Heart left ventricle (tissue), 16 donors: ENCODE measurements around the gene ETV6. TPM values are rescaled to one million over a fixed set of nuclear protein-coding genes. Genes with fewer than 3 reads are reported as not detected.
A peak's percentile ranks its signal among the peaks of the same experiment; 100 is the strongest.

Experiments
- ATAC-seq, 4 donors: fragments of 200-7000 bp; cut with Tn5 transposase; one replicate each; pipeline ENCODE4 v1.9.1; 2020 to 2022; ENCODE audit warnings: moderate library complexity in 4 of 4, mild to moderate bottlenecking in 3 of 4, moderate number of reproducible peaks in 1 of 4
- DNase-seq, 5 donors: peaks; one replicate each; pipeline ENCODE4 v3.0.0-alpha.2; 2020
- H3K27ac ChIP-seq, 12 donors: fragments of 200-600 bp; sonication (generic) in 4 of 12; one replicate each; pipeline versions ENCODE4 v1.5.0 to v1.8.0; 2016 to 2022; ENCODE audit warnings: mild to moderate bottlenecking in 2 of 12
- H3K27me3 ChIP-seq, 9 donors: fragments of 200-600 bp; sonication (generic) in 2 of 9; one replicate each; pipeline versions ENCODE4 v1.5.1 to v1.8.0; 2016 to 2022; ENCODE audit warnings: mild to moderate bottlenecking in 3 of 9
- H3K36me3 ChIP-seq, 9 donors: fragments of 200-600 bp; sonication (generic) in 2 of 9; one replicate each; pipeline versions ENCODE4 v1.5.0 to v1.8.0; 2018 to 2022; ENCODE audit warnings: mild to moderate bottlenecking in 2 of 9
- H3K4me1 ChIP-seq, 12 donors: fragments of 200-600 bp; sonication (generic) in 4 of 12; one replicate each; pipeline versions ENCODE4 v1.5.0 to v1.8.0; 2016 to 2022; ENCODE audit warnings: mild to moderate bottlenecking in 3 of 12
- H3K4me3 ChIP-seq, 12 donors: fragments of 200-600 bp; sonication (generic) in 4 of 12; one replicate each; pipeline versions ENCODE4 v1.5.0 to v1.8.0; 2017 to 2022; ENCODE audit warnings: mild to moderate bottlenecking in 9 of 12, moderate library complexity in 4 of 12
- H3K9me3 ChIP-seq, 12 donors: fragments of 200-600 bp; sonication (generic) in 4 of 12; one replicate each; pipeline versions ENCODE4 v1.5.0 to v1.8.0; 2016 to 2022; ENCODE audit warnings: mild to moderate bottlenecking in 1 of 12
- POLR2A ChIP-seq, 2 donors: fragments of 450-650 bp; IDR thresholded peaks; one replicate each; pipeline ENCODE4 v1.6.1; 2017; ENCODE audit warnings: antibody characterized with exemption in 2 of 2, mild to moderate bottlenecking in 2 of 2, moderate library complexity in 2 of 2
- WGBS, 4 donors: extraction: QIAGEN DNeasy Blood & Tissue Kit in 2 of 4; methylation state at CpG; one replicate each; pipeline versions ENCODE4 v1.1.5 to v1.1.7; 2013 to 2018; 5-methylcytosine and 5-hydroxymethylcytosine counted together
- intact Hi-C, 10 donors: fragments of 100-400 bp; cut with DNase I; formaldehyde crosslinking; loops; one replicate each; pipeline versions ENCODE4 v1.11.1 to v1.14.2; 2022
- polyA plus RNA-seq, 2 donors: library from polyadenylated mRNA; stranded (reverse); fragments of 200-250 nt; gene quantifications; one replicate each; pipeline ENCODE4 v1.2.3, GENCODE V29; 2013
- total RNA-seq, 9 donors: library from RNA; depleted of rRNA in 2 of 9; stranded (reverse); fragments of >200 nt in 2 of 9; fragmentation: NEBNext Ultra II Directional in 3 of 9; extraction: Animal tissue kit (Norgen Biotek cat#: 25700) in 3 of 9; gene quantifications; one replicate each; pipeline versions ENCODE4 v1.1.0 to v1.2.4, GENCODE V29; 2016 to 2023
- TF ChIP-seq, protein P1 (sequence below), 12 donors: fragments of 200-600 bp; sonication (generic) in 4 of 12; IDR thresholded peaks; one replicate each; pipeline versions ENCODE4 v1.5.0 to v1.8.0; 2018 to 2022; ENCODE audit warnings: antibody characterized with exemption in 12 of 12, mild to moderate bottlenecking in 5 of 12
- donor health status: ischemic (EF 13 %, LVEDD 7.1; RV severe dilation, severe dysfunction).
- donor health status: healthy with polysubstance abuse.
- donor health status: DM: no; HTN: yes; CAD: no.
- donor health status: DM: no; HTN: no; CAD: no.
- donor health status: ischemic (EF 25% LVEDD 6.9; RV normal size, moderate dysfunction).
- donor health status: ischemic (EF 25% LVEDD 5.7; RV mildly dilated, moderate dysfunction).
- donor health status: healthy.
- donor health status: DM: yes; HTN: yes; CAD: no.
- donor health status: ischemic (EF 35%, LVEDD 5.7; RV mildly dilated, moderate dysfunction).
- donor health status: nonischemic (EF 11% LVEDD 7.7; RV severe dilation, severe dysfunction).
- donor health status: DM: yes; HTN: yes; CAD: no.
- donor health status: PGD.
- donor health status: ischemic (EF 29% LVEDD 5.4; RV normal size, mild dysfunction).
- donor health status: nonischemic (EF 23%, LVEDD 6.1; RV moderate dilation, normal function).

ETV6 gene
- total and polyA plus RNA-seq, 11 donors = 3.9 to 37.3 (median 12.4) TPM

DNA sequence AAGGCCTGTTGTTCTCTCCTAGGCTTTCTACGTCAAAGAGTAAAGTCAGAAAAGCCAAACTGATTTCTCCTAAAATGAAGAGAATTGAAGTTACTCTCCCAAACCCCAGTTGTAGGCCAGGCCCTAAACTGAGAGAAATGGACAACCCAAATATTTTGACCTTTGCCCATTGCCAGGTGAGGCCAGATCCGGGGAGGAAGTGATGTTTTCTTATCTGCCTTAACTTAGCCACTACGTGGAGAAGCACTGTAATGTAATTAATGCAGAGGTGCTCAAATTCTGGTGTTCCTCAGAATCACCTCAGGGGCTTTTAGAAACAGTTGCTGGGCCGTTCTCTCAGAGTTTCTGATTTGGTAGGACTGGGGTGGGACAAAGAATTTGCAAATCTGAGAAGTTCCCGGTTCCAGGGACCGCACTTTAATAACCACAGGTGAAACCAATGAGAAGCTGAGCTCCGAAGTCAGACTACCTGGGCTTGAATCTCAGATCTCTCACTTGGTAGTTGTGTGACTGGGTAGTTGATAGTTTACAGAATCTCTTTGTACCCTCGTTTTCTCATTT lies 73.2 kb downstream of the ETV6 start:
- intact Hi-C loops = loop anchor here in 3 of 10 donors (2.0 to 10.0 kb wide), 3 partner anchors 20 to 302 kb away; no protein-coding TSS in a partner anchor
- Histone ChIP-seq H3K4me1 (peaks cover 0 to 88% (median 40%) of the 10 kb centered on the region in 12 donors), H3K36me3 (no peaks in the 10 kb centered on the region), H3K4me3 (no peak overlapping the region), H3K27me3 (no peaks in the 10 kb centered on the region), H3K27ac (peak overlapping the region in 1 of 12 donors; percentile 44), H3K9me3 (no peaks in the 10 kb centered on the region)
- no peak for TF ChIP-seq POLR2A (IDR thresholded peaks at IDR 0.05)
- TF ChIP-seq, protein P1, sequence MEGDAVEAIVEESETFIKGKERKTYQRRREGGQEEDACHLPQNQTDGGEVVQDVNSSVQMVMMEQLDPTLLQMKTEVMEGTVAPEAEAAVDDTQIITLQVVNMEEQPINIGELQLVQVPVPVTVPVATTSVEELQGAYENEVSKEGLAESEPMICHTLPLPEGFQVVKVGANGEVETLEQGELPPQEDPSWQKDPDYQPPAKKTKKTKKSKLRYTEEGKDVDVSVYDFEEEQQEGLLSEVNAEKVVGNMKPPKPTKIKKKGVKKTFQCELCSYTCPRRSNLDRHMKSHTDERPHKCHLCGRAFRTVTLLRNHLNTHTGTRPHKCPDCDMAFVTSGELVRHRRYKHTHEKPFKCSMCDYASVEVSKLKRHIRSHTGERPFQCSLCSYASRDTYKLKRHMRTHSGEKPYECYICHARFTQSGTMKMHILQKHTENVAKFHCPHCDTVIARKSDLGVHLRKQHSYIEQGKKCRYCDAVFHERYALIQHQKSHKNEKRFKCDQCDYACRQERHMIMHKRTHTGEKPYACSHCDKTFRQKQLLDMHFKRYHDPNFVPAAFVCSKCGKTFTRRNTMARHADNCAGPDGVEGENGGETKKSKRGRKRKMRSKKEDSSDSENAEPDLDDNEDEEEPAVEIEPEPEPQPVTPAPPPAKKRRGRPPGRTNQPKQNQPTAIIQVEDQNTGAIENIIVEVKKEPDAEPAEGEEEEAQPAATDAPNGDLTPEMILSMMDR (IDR thresholded peaks at IDR 0.05) = no peak
- DNase-seq (no peak), ATAC-seq (no peak)
- WGBS, 4 donors = 76 to 85% (median 82%) methylated on average over 8 of the region's 8 CpGs

DNA sequence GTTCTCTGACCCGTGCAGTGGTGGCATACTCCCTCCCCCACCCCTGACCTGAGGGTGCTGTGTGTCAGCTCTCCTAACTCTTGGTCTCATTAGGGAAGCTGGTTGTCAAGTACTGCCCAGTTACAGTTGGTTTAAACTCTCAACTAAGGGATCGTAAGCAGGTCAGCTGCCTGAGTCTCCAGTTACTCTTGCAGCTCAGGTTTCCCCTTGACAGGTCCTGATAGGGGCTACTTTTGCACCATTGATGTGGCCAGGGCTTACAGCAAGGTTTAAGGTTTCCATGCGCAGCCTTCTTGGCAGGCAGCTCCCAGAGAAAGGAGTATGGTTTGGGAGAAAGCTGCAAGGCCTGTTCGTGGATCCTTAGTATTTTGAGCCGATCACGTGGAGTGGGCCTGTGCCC lies 74.5 kb downstream of the ETV6 start:
- intact Hi-C loops = loop anchor here in 3 of 10 donors (2.0 to 10.0 kb wide), 3 partner anchors 21 to 301 kb away; no protein-coding TSS in a partner anchor
- Histone ChIP-seq H3K4me1 (peaks cover 0 to 81% (median 35%) of the 10 kb centered on the region in 12 donors), H3K27me3 (no peaks in the 10 kb centered on the region), H3K27ac (peak overlapping the region in 4 of 12 donors; percentile 5 to 44 (median 8)), H3K9me3 (no peaks in the 10 kb centered on the region), H3K4me3 (no peak overlapping the region), H3K36me3 (no peaks in the 10 kb centered on the region)
- DNase-seq (no peak), ATAC-seq (peak in 3 of 4 donors; percentile 6 to 19 (median 13))
- WGBS, 4 donors = 61 to 79% (median 73%) methylated on average over 5 to 6 of the region's 6 CpGs
- no peak for TF ChIP-seq POLR2A (IDR thresholded peaks at IDR 0.05)
- TF ChIP-seq, protein P1 (IDR thresholded peaks at IDR 0.05) = no peak

DNA sequence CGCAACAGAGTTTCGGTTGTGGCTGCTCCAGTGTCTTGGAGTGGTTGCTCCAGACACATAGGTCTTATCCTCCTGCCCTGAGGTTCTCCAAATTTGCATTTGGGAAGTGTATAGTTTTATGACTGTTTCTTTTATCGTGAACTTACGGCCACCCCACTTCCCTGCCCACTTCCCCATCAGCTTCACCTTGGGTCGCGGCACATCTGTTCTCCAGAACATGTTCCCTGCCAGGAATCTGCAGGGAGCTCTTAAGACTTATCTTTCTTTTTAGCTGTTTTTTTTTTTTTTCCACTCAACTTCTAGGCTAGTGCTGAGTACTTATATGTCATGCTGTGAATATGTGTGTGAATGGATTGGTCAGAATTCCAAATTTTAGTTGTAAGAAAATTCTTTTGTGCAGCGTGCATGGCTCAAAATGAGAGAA lies 75.4 kb downstream of the ETV6 start:
- DNase-seq (peak in 1 of 5 donors; percentile 32), ATAC-seq (peak in 3 of 4 donors; percentile 38 to 51 (median 45))
- Histone ChIP-seq H3K36me3 (no peaks in the 10 kb centered on the region), H3K27me3 (no peaks in the 10 kb centered on the region), H3K4me3 (peak overlapping the region in 1 of 12 donors; percentile 17), H3K9me3 (no peaks in the 10 kb centered on the region), H3K4me1 (peaks cover 0 to 81% (median 30%) of the 10 kb centered on the region in 12 donors), H3K27ac (peak overlapping the region in 3 of 12 donors; percentile 7 to 44 (median 9))
- intact Hi-C loops = loop anchor here in 2 of 10 donors (5.0 to 10.0 kb wide), 2 partner anchors 73 to 300 kb away; no protein-coding TSS in a partner anchor
- no peak for TF ChIP-seq POLR2A (IDR thresholded peaks at IDR 0.05)
- TF ChIP-seq, protein P1 (IDR thresholded peaks at IDR 0.05) = no peak
- 33 to 38% (median 35%) methylated on average over 7 of the region's 7 CpGs for WGBS, 4 donors

DNA sequence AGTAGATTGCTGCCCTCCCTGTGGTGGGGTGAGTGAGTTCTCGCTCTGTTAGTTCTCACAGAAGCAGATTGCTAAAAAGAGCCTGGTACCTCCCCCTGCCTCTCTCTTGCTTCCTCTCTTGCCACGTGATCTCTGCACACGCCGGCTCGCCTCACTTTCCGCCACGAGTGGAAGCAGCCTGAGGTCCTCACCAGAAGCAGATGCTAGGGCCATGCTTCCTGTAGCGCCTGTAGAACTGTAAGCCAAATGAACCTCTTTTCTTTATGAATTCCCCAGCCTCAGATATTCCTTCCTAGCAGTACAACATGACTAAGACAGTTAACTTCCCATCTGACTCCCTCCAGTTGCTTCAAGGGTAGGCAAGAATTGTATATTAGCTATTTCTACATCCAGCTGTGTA lies 76.2 kb downstream of the ETV6 start:
- Histone ChIP-seq H3K9me3 (no peaks in the 10 kb centered on the region), H3K27me3 (no peaks in the 10 kb centered on the region), H3K4me1 (peaks cover 0 to 80% (median 26%) of the 10 kb centered on the region in 12 donors), H3K36me3 (no peaks in the 10 kb centered on the region), H3K4me3 (no peak overlapping the region), H3K27ac (peak overlapping the region in 1 of 12 donors; percentile 44)
- 90 to 96% (median 92%) methylated on average over 8 of the region's 8 CpGs for WGBS, 4 donors
- ATAC-seq (peak in 1 of 4 donors; percentile 6), DNase-seq (no peak)
- intact Hi-C loops = loop anchor here in 1 of 10 donors (10.0 kb wide), 1 partner anchor 299 kb away; no protein-coding TSS in a partner anchor
- TF ChIP-seq POLR2A (IDR thresholded peaks at IDR 0.05) = no peak
- TF ChIP-seq, protein P1 (IDR thresholded peaks at IDR 0.05) = no peak
